Panc1 (cell line): ENCODE results near the gene KRT16.

ENCODE experiments used
- CTCF ChIP-seq: fragments of 450-650 bp; IDR thresholded peaks from 2 replicates; pipeline ENCODE4 v1.5.1; 2017; ENCODE audit warnings: mild to moderate bottlenecking
- POLR2AphosphoS5 ChIP-seq: IDR thresholded peaks from 2 replicates; pipeline ENCODE4 v1.6.1; 2012; ENCODE audit warnings: mild to moderate bottlenecking, low read depth, low read length, moderate library complexity

- TF ChIP-seq POLR2AphosphoS5 (no peak), CTCF (no peak)
Measured at GRCh38 chr17:41617136-41617535, 4.6 kb upstream of the KRT16 start.
